Measurements from ENCODE around the gene NIP7. TPM values are rescaled to one million over a fixed set of nuclear protein-coding genes. Genes with fewer than 3 reads are reported as not detected.

Gene NIP7
- total and polyA plus RNA-seq, 2 of the 8 experiments (the other 6 are each of a cell fraction or from before 2014, with no cell fraction given), result 14.5 to 52.2 TPM

- POLR2A ChIA-PET (ENCODE audit: partially characterized antibody), result interaction anchor here (1.4 kb wide), 1 partner anchor 11 kb away, joined by 3 read pairs; no protein-coding TSS in a partner anchor
- H2BK12ac ChIP-seq (ENCODE audit: low read depth, low read length), result no peak overlapping the region
- H3K14ac ChIP-seq (ENCODE audit: insufficient read length), result no peak overlapping the region
- FAIRE-seq, result no peak
- no peak overlapping the region for H3K4me3 ChIP-seq (ENCODE audit: extremely low read depth in 1 of 4, insufficient read depth in 2 of 4, low read depth in 3 of 4, low read length in 4 of 4)
- H3K36me3 ChIP-seq (ENCODE audit: control insufficient read depth in 2 of 4, insufficient read depth in 4 of 4, low read length in 3 of 4), result peaks cover 7 to 44% (median 26%) of the 10 kb centered on the region in 4 experiments
- CTCF ChIA-PET (ENCODE audit: partially characterized antibody), result interaction anchor here (1.4 to 1.6 kb wide), 2 partner anchors 9 to 10 kb away, joined by 4 to 5 read pairs; no protein-coding TSS in a partner anchor
- H3K4me1 ChIP-seq (replicated peaks in 1 of 4; ENCODE audit: control insufficient read depth in 3 of 4, insufficient read depth in 4 of 4, low read length in 3 of 4), result no peaks in the 10 kb centered on the region
- H3K56ac ChIP-seq (replicated peaks; ENCODE audit: insufficient read length, low read depth, low read length), result no peak overlapping the region
- H3K27ac ChIP-seq (ENCODE audit: low read depth, low read length), result no peak overlapping the region
- H2BK5ac ChIP-seq (ENCODE audit: low read depth, low read length), result no peak overlapping the region
- no peak overlapping the region for H3K4ac ChIP-seq (replicated peaks; ENCODE audit: insufficient read length, low read depth, low read length)
- no peak overlapping the region for H3K18ac ChIP-seq (ENCODE audit: extremely low read depth, low read length)
- H2BK20ac ChIP-seq (ENCODE audit: low read length), result no peak overlapping the region
- H2BK120ac ChIP-seq (replicated peaks; ENCODE audit: low read depth, low read length), result no peak overlapping the region
- no peaks in the 10 kb centered on the region for H3K9me3 ChIP-seq (ENCODE audit: insufficient read depth in 2 of 2, low read depth in 1 of 2, low read length in 1 of 2)
- no peak overlapping the region for H4K5ac ChIP-seq (ENCODE audit: insufficient read length, low read depth, low read length)
- no peak for DNase-seq (ENCODE audit: low read depth in 1 of 2, low spot score in 2 of 2)
- H2AK5ac ChIP-seq (ENCODE audit: low read depth, low read length), result no peak overlapping the region
- no peaks in the 10 kb centered on the region for H3K27me3 ChIP-seq (replicated peaks in 1 of 4; ENCODE audit: control insufficient read depth in 3 of 4, extremely low read depth in 1 of 4, insufficient read depth in 3 of 4, low read length in 3 of 4)
- H3K23me2 ChIP-seq (ENCODE audit: low read depth, low read length), result no peaks in the 10 kb centered on the region
- no peak overlapping the region for H4K91ac ChIP-seq (replicated peaks; ENCODE audit: insufficient read length, low read length)
- no peak overlapping the region for H2BK15ac ChIP-seq (ENCODE audit: low read length)
- no peak overlapping the region for H3K4me2 ChIP-seq (ENCODE audit: insufficient read depth in 1 of 2, low read depth in 2 of 2, low read length in 2 of 2)
- H3K79me2 ChIP-seq (ENCODE audit: control insufficient read depth in 1 of 2, insufficient read depth in 2 of 2, low read length in 2 of 2), result no peaks in the 10 kb centered on the region
- no peak overlapping the region for H3K23ac ChIP-seq (ENCODE audit: insufficient read length)
- no peaks in the 10 kb centered on the region for H3K79me1 ChIP-seq (ENCODE audit: low read depth, low read length)
- 68% methylated on average over 1 of the region's 1 CpG; no CpG with 5 or more reads in 1 of the 2 experiments for WGBS, 2 experiments (ENCODE audit: extremely low coverage in 1 of 2, insufficient coverage in 1 of 2, insufficient read length in 1 of 2, insufficient replicate concordance in 2 of 2, low coverage in 1 of 2, low lambda C conversion rate in 2 of 2, missing lambda C conversion rate in 1 of 2)
- peaks cover 0 to 4% of the 10 kb centered on the region in 2 experiments for H4K20me1 ChIP-seq (replicated peaks in 1 of 2; ENCODE audit: control insufficient read depth in 1 of 2, insufficient read depth in 2 of 2, low read length in 2 of 2)
- H3K9ac ChIP-seq (replicated peaks in 1 of 4; ENCODE audit: extremely low read depth in 1 of 4, low read depth in 3 of 4, low read length in 3 of 4), result no peak overlapping the region
- H4K8ac ChIP-seq (ENCODE audit: extremely low read depth, insufficient read depth, low read length), result no peak overlapping the region
- H2AFZ ChIP-seq (ENCODE audit: low read length), result no peak overlapping the region
- no peak for TF ChIP-seq HDAC6 (IDR thresholded peaks at IDR 0.05; ENCODE audit: low read depth, low read length)
- no peak for TF ChIP-seq CBX8 (IDR thresholded peaks at IDR 0.05; ENCODE audit: borderline replicate concordance, low read depth, low read length)
- no peak for TF ChIP-seq TBP (IDR thresholded peaks at IDR 0.05; ENCODE audit: low read depth, low read length)
- TF ChIP-seq EP300 (IDR thresholded peaks at IDR 0.05; ENCODE audit: borderline replicate concordance in 1 of 2, low read depth in 2 of 2, low read length in 2 of 2), result no peak
- no peak for TF ChIP-seq TAF7 (optimal IDR thresholded peaks at IDR 0.05; ENCODE audit: borderline replicate concordance, low read depth, low read length)
- TF ChIP-seq, protein P1, sequence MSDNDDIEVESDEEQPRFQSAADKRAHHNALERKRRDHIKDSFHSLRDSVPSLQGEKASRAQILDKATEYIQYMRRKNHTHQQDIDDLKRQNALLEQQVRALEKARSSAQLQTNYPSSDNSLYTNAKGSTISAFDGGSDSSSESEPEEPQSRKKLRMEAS (IDR thresholded peaks at IDR 0.05), result no peak
- TF ChIP-seq CBX5 (IDR thresholded peaks at IDR 0.05; ENCODE audit: low read depth, low read length), result no peak
- no peak for TF ChIP-seq MAFK (IDR thresholded peaks at IDR 0.05; ENCODE audit: low read depth, low read length)
- TF ChIP-seq USF2 (IDR thresholded peaks at IDR 0.05; ENCODE audit: low read length), result no peak
- TF ChIP-seq CEBPB (IDR thresholded peaks at IDR 0.05; ENCODE audit: low read depth, low read length), result no peak
- TF ChIP-seq CREB1 (IDR thresholded peaks at IDR 0.05), result no peak
- TF ChIP-seq BRCA1 (IDR thresholded peaks at IDR 0.05; ENCODE audit: low read depth, low read length), result no peak
- no peak for TF ChIP-seq SIN3A (conservative IDR thresholded peaks at IDR 0.05 in 1 of 2, IDR thresholded peaks at IDR 0.05 in 1 of 2; ENCODE audit: low read depth in 1 of 2, low read length in 2 of 2)
These were observed 33.4 kb downstream of the NIP7 start for GRCh38 chr16:69373019-69373418.
